HL-60 (cell line): ENCODE measurements around the gene FMNL2.

Experiments
- GABPA ChIP-seq: IDR thresholded peaks from 2 replicates; pipeline ENCODE4 v1.6.1; 2012; ENCODE audit warnings: low read depth
- TF ChIP-seq, protein P1 (sequence below): IDR thresholded peaks from one replicate; pipeline ENCODE4 v1.5.1; 2011; ENCODE audit warnings: low read length, control low read depth, inconsistent platforms; ENCODE audit not compliant: insufficient read depth

DNA sequence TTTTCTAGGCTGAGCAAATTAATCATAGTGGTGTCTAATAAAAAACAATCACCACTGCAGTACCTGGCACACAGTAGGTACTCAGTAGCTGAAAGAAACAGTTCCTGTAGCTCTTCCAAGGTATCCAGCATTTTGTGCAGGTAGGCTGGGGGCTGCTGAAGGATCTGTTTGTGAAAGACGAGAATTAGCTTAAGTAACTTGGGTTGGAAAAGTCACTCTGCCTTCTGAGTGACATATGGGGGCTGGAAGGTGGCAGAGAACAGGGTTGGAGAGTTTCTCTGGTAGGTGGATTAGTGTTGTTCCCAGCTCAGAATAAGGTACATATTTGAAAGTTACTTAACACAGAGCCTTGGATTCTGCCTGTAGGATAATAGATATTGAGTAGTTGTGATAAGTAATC, 72.8 kb downstream of the FMNL2 start:
- TF ChIP-seq, protein P1, sequence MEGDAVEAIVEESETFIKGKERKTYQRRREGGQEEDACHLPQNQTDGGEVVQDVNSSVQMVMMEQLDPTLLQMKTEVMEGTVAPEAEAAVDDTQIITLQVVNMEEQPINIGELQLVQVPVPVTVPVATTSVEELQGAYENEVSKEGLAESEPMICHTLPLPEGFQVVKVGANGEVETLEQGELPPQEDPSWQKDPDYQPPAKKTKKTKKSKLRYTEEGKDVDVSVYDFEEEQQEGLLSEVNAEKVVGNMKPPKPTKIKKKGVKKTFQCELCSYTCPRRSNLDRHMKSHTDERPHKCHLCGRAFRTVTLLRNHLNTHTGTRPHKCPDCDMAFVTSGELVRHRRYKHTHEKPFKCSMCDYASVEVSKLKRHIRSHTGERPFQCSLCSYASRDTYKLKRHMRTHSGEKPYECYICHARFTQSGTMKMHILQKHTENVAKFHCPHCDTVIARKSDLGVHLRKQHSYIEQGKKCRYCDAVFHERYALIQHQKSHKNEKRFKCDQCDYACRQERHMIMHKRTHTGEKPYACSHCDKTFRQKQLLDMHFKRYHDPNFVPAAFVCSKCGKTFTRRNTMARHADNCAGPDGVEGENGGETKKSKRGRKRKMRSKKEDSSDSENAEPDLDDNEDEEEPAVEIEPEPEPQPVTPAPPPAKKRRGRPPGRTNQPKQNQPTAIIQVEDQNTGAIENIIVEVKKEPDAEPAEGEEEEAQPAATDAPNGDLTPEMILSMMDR: no peak
- TF ChIP-seq GABPA: no peak
